ENCODE measurements around the gene INPP5D.

Gene INPP5D

GRCh38 chr2:233244818-233245217 lies 184.7 kb downstream of the INPP5D start:
- DNase-seq = no peak
- intact Hi-C loops (cut with DNase I) = no loop called here

- no peak for DNase-seq
- intact Hi-C loops (cut with DNase I) = no loop called here
These were observed 185.3 kb downstream of the INPP5D start for GRCh38 chr2:233245406-233245805.

GRCh38 chr2:233247116-233247515 lies 187.0 kb downstream of the INPP5D start:
- DNase-seq = no peak
- intact Hi-C loops (cut with DNase I) = no loop called here

GRCh38 chr2:233247744-233248143 lies 187.6 kb downstream of the INPP5D start:
- intact Hi-C loops (cut with DNase I) = no loop called here
- DNase-seq = no peak

- DNase-seq = no peak
These were observed 188.9 kb downstream of the INPP5D start for GRCh38 chr2:233248999-233249398.

GRCh38 chr2:233250568-233250967 lies 190.4 kb downstream of the INPP5D start:
- DNase-seq = no peak
- intact Hi-C loops (cut with DNase I) = loop anchor here (2.0 to 10.0 kb wide), 3 partner anchors 97 to 398 kb away; no protein-coding TSS in a partner anchor

More at GRCh38 chr2:233248999-233249398, 188.9 kb downstream of the INPP5D start:
- intact Hi-C loops (cut with DNase I) = no loop called here

- intact Hi-C loops (cut with DNase I) = loop anchor here (1.0 to 10.0 kb wide), 4 partner anchors 96 to 645 kb away; no protein-coding TSS in a partner anchor
- DNase-seq = no peak
These were observed 190.8 kb downstream of the INPP5D start for GRCh38 chr2:233250985-233251305.

GRCh38 chr2:233251306-233252116 lies 191.4 kb downstream of the INPP5D start, which contains the start of gene ATG16L1:
ATG16L1 (plus strand) TSS chr2:233251673; CDS start chr2:233251828, 155 bp downstream.
- intact Hi-C loops (cut with DNase I) = loop anchor here (1.0 to 10.0 kb wide), 4 partner anchors 96 to 645 kb away; no protein-coding TSS in a partner anchor
- peak; percentile 93 to 99 (median 96) for DNase-seq

- intact Hi-C loops (cut with DNase I) = loop anchor here (5.0 to 10.0 kb wide), 2 partner anchors 95 to 193 kb away; no protein-coding TSS in a partner anchor
- no peak for DNase-seq
These were observed 192.1 kb downstream of the INPP5D start for GRCh38 chr2:233252227-233252626.

- intact Hi-C loops (cut with DNase I) = loop anchor here (10.0 kb wide), 1 partner anchor 190 kb away; no protein-coding TSS in a partner anchor
These were observed 195.0 kb downstream of the INPP5D start for GRCh38 chr2:233255151-233255550.

GRCh38 chr2:233256048-233256447 lies 195.9 kb downstream of the INPP5D start:
- no peak for DNase-seq
- intact Hi-C loops (cut with DNase I) = loop anchor here (10.0 kb wide), 1 partner anchor 189 kb away; no protein-coding TSS in a partner anchor

More at GRCh38 chr2:233255151-233255550, 195.0 kb downstream of the INPP5D start:
- DNase-seq = no peak

All from posterior cingulate gyrus (tissue), 11 donors.